Vagina (tissue), 2 donors: Measurements from ENCODE around the gene HINT1. TPM values are rescaled to one million over a fixed set of nuclear protein-coding genes. Genes with fewer than 3 reads are reported as not detected.
"Not testable (repeated sequence)": the region's sequence is repeated elsewhere in the genome, so short reads cannot be mapped to it uniquely, and the experiment has no call there.

Source experiments
- DNase-seq, 2 donors: peaks; one replicate each; pipeline ENCODE4 v3.0.0-alpha.2; 2017; ENCODE audit errors: extremely low spot score in 2 of 2
- H3K27ac ChIP-seq: fragments of 200-600 bp; sonication (generic); one replicate; pipeline ENCODE4 v1.5.1; 2019
- H3K27me3 ChIP-seq: fragments of 200-600 bp; sonication (generic); one replicate; pipeline ENCODE4 v1.5.1; 2019
- H3K36me3 ChIP-seq, 2 donors: fragments of 200-600 bp; sonication (generic); one replicate each; pipeline ENCODE4 v1.5.1; 2017 to 2019
- H3K4me1 ChIP-seq: fragments of 200-600 bp; sonication (generic); one replicate; pipeline ENCODE4 v1.5.1; 2019
- H3K4me3 ChIP-seq, 2 donors: fragments of 200-600 bp; sonication (generic); 1 replicate in 1 of 2; 2 replicates in 1 of 2; pipeline ENCODE4 v1.5.1; 2016 to 2019
- H3K9me3 ChIP-seq: fragments of 200-600 bp; sonication (generic); one replicate; pipeline ENCODE4 v1.5.1; 2019
- POLR2A ChIP-seq, 2 donors: fragments of 450-650 bp; IDR thresholded peaks; one replicate each; pipeline ENCODE4 v1.6.1; 2017; ENCODE audit warnings: antibody characterized with exemption in 2 of 2, mild to moderate bottlenecking in 2 of 2, moderate library complexity in 2 of 2
- POLR2AphosphoS5 ChIP-seq, 2 donors: sonication (generic); formaldehyde crosslinking; IDR thresholded peaks; one replicate each; pipeline ENCODE4 v1.9.0; 2017; ENCODE audit warnings: antibody characterized with exemption in 2 of 2, mild to moderate bottlenecking in 2 of 2, low read depth in 1 of 2; ENCODE audit not compliant: insufficient read depth in 1 of 2
- intact Hi-C: fragments of 100-400 bp; cut with DNase I; formaldehyde crosslinking; loops from one replicate; pipeline ENCODE4 v1.15.1; 2023
- total RNA-seq: library from RNA; depleted of rRNA; stranded (reverse); fragments of >200 nt; gene quantifications from one replicate; pipeline ENCODE4 v1.2.3, GENCODE V29; 2016
- TF ChIP-seq, protein P1 (sequence below), 3 experiments: fragments of 450-650 bp in 2 of 3; fragments of 200-600 bp in 1 of 3; sonication (generic) in 1 of 3; IDR thresholded peaks; one replicate each; pipeline ENCODE4 v1.5.1; 2017 to 2019; ENCODE audit warnings: antibody characterized with exemption in 3 of 3, mild to moderate bottlenecking in 2 of 3, moderate library complexity in 2 of 3

The HINT1 gene
- total RNA-seq, 1 donor from 2014 or later = 161 TPM

DNA sequence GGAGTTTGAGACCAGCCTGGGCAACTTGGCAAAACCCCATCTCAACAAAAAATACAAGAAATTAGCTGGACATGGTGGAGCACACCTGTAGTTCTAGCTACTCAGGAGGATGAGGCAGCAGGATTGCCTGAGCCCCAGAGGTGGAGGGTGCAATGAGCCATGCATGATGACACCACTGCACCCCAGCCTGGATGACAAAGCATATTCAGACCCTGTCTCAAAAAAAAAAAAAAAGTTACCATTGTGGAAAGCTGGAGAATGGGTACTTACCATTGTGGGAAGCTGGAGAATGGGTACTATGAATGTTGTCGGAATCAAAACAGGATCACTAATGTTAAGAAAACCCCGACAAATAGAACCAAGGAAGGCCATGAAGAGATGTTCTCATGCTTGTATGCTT is 25.7 kb downstream of the HINT1 start:
- no peak for DNase-seq
- TF ChIP-seq, protein P1, sequence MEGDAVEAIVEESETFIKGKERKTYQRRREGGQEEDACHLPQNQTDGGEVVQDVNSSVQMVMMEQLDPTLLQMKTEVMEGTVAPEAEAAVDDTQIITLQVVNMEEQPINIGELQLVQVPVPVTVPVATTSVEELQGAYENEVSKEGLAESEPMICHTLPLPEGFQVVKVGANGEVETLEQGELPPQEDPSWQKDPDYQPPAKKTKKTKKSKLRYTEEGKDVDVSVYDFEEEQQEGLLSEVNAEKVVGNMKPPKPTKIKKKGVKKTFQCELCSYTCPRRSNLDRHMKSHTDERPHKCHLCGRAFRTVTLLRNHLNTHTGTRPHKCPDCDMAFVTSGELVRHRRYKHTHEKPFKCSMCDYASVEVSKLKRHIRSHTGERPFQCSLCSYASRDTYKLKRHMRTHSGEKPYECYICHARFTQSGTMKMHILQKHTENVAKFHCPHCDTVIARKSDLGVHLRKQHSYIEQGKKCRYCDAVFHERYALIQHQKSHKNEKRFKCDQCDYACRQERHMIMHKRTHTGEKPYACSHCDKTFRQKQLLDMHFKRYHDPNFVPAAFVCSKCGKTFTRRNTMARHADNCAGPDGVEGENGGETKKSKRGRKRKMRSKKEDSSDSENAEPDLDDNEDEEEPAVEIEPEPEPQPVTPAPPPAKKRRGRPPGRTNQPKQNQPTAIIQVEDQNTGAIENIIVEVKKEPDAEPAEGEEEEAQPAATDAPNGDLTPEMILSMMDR (IDR thresholded peaks at IDR 0.05) = no peak
- TF ChIP-seq POLR2A (IDR thresholded peaks at IDR 0.05) (no peak), POLR2AphosphoS5 (IDR thresholded peaks at IDR 0.05; ENCODE audit: insufficient read depth in 1 of 2, low read depth in 1 of 2) (no peak)
- Histone ChIP-seq H3K9me3 (no peaks in the 10 kb centered on the region), H3K4me1 (no peaks in the 10 kb centered on the region), H3K4me3 (no peak overlapping the region), H3K27ac (no peak overlapping the region), H3K27me3 (no peaks in the 10 kb centered on the region), H3K36me3 (no peaks in the 10 kb centered on the region)
- intact Hi-C loops = no loop called here

DNA sequence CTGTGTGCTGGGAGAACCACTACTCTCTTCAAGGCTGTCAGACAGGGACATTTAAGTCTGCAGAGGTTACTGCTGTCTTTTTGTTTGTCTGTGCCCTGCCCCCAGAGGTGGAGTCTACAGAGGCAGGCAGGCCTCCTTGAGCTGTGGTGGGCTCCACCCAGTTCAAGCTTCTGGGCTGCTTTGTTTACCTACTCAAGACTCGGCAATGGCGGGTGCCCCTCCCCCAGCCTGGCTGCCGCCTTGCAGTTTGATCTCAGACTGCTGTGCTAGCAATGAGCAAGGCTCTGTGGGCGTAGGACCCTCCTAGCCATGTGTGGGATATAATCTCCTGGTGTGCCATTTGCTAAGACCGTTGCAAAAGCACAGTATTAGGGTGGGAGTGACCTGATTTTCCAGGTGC is 26.6 kb downstream of the HINT1 start:
- H3K27ac ChIP-seq, H3K27me3 ChIP-seq, intact Hi-C loops, H3K36me3 ChIP-seq, H3K9me3 ChIP-seq, H3K4me1 ChIP-seq, DNase-seq, H3K4me3 ChIP-seq: not testable (repeated sequence)

DNA sequence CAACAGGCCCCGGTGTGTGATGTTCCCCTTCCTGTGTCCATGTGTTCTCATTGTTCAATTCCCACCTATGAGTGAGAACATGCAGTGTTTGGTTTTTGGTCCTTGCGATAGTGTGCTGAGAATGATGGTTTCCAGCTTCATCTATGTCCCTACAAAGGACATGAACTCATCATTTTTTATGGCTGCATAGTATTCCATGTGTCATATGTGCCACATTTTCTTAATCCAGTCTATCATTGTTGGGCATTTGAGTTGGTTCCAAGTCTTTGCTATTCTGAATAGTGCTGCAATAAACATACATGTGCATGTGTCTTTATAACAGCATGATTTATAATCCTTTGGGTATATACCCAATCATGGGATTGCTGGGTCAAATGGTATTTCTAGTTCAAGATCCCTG is 32.0 kb downstream of the HINT1 start:
- not testable (repeated sequence) for H3K4me3 ChIP-seq, H3K27me3 ChIP-seq, H3K9me3 ChIP-seq, H3K27ac ChIP-seq, H3K36me3 ChIP-seq, DNase-seq, H3K4me1 ChIP-seq
- intact Hi-C loops = loop anchor here (5.0 kb wide), 1 partner anchor 581 kb away; no protein-coding TSS in a partner anchor

DNA sequence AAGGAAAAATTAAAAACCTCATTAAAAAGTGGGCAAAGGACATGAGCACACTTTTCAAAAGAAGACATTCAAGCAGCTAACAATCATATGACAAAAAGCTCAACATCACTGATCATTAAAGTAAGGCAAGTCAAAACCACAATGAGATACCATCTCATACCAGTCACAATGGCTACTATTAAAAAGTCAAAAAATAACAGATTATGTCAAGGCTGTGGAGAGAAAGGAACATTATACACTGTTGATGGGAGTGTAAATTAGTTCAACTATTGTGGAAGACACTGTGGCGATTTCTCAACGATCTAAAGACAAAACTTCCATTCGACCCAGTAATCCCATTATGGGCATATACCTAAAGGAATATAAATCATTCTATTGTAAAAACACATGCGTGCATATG is 35.8 kb downstream of the HINT1 start:
- Histone ChIP-seq H3K4me1 (no peaks in the 10 kb centered on the region), H3K4me3 (no peak overlapping the region), H3K27me3 (no peaks in the 10 kb centered on the region), H3K27ac (no peak overlapping the region), H3K9me3 (no peaks in the 10 kb centered on the region), H3K36me3 (no peaks in the 10 kb centered on the region)
- DNase-seq = no peak
- TF ChIP-seq POLR2AphosphoS5 (IDR thresholded peaks at IDR 0.05; ENCODE audit: insufficient read depth in 1 of 2, low read depth in 1 of 2) = no peak
- TF ChIP-seq, protein P1 (IDR thresholded peaks at IDR 0.05) = no peak
- no peak for TF ChIP-seq POLR2A (IDR thresholded peaks at IDR 0.05)
- intact Hi-C loops = no loop called here

DNA sequence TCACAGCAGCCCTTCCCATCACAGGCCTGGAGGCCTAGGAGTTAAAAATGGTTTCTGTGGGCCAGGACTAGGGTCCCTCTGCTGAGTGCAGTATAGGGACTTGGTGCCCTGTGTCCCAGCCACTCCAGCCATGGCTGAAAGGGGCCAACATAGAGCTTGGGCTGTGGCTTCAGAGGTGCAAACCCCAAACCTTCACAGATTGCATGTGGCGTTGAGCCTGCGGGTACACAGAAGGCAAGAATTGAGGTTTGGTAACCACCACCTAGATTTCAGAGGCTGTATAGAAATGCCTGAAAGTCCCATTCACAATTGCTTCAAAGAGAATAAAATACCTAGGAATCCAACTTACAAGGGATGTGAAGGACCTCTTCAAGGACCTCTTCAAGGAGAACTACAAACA is 37.8 kb downstream of the HINT1 start:
- H3K27me3 ChIP-seq, H3K9me3 ChIP-seq, H3K36me3 ChIP-seq, intact Hi-C loops, H3K27ac ChIP-seq, DNase-seq, H3K4me1 ChIP-seq, H3K4me3 ChIP-seq: not testable (repeated sequence)

DNA sequence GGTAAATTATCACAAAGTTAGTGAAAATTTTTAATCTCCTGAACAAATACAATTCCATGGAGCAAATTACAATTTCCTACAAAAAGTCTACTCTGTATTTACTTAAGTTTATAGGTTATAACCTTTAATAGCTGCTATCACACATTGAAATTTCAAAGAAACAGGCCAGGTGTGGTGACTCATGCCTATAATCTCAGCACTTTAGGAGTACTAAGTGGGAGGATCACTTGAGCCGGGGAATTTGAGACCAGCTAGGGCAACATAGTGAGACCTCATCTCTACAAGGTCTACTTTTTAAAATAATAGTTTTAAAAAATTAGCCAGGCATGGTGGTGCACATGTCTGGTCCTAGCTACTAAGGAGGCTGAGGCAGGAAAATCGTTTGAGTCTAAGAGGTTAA is 50.3 kb downstream of the HINT1 start:
- TF ChIP-seq POLR2AphosphoS5 (IDR thresholded peaks at IDR 0.05; ENCODE audit: insufficient read depth in 1 of 2, low read depth in 1 of 2) = no peak
- TF ChIP-seq, protein P1 (IDR thresholded peaks at IDR 0.05) = no peak
- no peak for TF ChIP-seq POLR2A (IDR thresholded peaks at IDR 0.05)
- H3K36me3 ChIP-seq = no peaks in the 10 kb centered on the region
- H3K4me3 ChIP-seq = no peak overlapping the region
- DNase-seq = no peak
- no peaks in the 10 kb centered on the region for H3K9me3 ChIP-seq
- intact Hi-C loops = no loop called here
- H3K4me1 ChIP-seq = no peaks in the 10 kb centered on the region
- H3K27me3 ChIP-seq = no peaks in the 10 kb centered on the region
- H3K27ac ChIP-seq = no peak overlapping the region

DNA sequence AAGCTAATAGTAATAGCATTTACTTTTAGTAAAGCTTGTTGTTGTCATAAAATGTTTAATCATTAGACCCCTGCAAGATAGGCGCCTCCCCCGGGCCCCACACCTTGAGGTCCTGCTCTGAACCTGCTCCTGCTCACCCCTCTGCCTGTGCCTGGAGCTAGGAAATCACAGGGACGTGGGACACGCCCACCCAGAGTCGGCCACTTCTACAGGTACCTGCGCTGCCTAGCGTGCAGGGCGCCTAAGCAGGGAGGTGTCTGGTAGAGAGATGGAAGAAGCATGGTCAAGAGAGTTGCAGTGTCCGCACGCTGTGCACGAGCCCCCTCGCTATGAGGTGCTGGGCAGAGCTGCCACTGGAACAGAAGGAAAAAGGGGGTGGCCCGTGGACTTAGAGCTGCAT is 52.6 kb downstream of the HINT1 start:
- H3K36me3 ChIP-seq = no peaks in the 10 kb centered on the region
- intact Hi-C loops = no loop called here
- no peaks in the 10 kb centered on the region for H3K27me3 ChIP-seq
- H3K4me3 ChIP-seq = no peak overlapping the region
- H3K27ac ChIP-seq = no peak overlapping the region
- H3K4me1 ChIP-seq = no peaks in the 10 kb centered on the region
- no peaks in the 10 kb centered on the region for H3K9me3 ChIP-seq
- DNase-seq = no peak
- TF ChIP-seq POLR2A (IDR thresholded peaks at IDR 0.05) (no peak), POLR2AphosphoS5 (IDR thresholded peaks at IDR 0.05; ENCODE audit: insufficient read depth in 1 of 2, low read depth in 1 of 2) (no peak)
- TF ChIP-seq, protein P1 (IDR thresholded peaks at IDR 0.05) = no peak
